ENCODE measurements around the gene UTP3. TPM values are rescaled to one million over a fixed set of nuclear protein-coding genes. Genes with fewer than 3 reads are reported as not detected.

The UTP3 gene
- total and polyA plus RNA-seq, 4 donors, result 20.1 to 32.0 (median 28.2) TPM

DNA sequence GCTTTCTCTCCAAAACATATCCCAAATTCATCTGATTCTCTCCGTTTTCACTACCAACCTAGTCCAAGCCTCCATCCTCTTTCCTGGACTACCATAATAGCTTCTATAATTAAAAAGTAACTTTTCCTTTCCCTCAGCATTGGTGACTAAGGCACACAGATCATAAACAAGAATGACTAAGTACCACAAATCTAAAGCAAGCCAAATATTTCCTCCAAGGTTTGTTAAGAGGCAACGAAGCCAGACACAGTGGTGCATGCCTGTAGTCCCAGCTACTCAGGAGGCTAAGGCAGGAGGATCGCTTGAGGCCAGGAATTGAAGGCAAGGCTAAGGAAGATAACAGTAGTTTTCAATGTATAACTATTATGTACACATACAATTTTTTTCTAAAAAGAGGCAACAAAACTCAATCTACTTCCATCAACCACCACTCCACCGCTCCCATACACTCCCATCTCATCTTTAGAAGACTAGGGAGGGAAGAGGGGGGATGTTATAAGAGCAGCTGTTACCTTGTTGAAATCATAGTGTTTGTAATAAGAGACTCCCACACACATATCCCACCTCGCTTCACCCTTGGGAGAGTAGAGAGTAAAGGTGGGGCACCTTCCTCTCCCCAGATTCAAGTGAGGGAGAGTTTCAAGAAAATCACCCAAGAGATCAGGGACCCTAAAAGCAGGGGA lies 17.9 kb upstream of the UTP3 start:
- no peak overlapping the region for H3K4me3 ChIP-seq
- DNase-seq (no peak), ATAC-seq (ENCODE audit: insufficient read depth, low FRiP score) (no peak)
- H3K4me1 ChIP-seq (ENCODE audit: control insufficient read depth in 5 of 5, insufficient read depth in 5 of 5, low read length in 5 of 5), result peaks cover 0 to 20% (median 5%) of the 10 kb centered on the region in 5 donors
- H3K9ac ChIP-seq (ENCODE audit: insufficient read depth in 1 of 2, low read length in 2 of 2), result no peak overlapping the region
- WGBS, 2 donors, result 85 to 89% methylated on average over 5 of the region's 5 CpGs
- no peak overlapping the region for H3K27ac ChIP-seq (ENCODE audit: low read depth in 1 of 2, low read length in 1 of 2)
- TF ChIP-seq, protein P1, sequence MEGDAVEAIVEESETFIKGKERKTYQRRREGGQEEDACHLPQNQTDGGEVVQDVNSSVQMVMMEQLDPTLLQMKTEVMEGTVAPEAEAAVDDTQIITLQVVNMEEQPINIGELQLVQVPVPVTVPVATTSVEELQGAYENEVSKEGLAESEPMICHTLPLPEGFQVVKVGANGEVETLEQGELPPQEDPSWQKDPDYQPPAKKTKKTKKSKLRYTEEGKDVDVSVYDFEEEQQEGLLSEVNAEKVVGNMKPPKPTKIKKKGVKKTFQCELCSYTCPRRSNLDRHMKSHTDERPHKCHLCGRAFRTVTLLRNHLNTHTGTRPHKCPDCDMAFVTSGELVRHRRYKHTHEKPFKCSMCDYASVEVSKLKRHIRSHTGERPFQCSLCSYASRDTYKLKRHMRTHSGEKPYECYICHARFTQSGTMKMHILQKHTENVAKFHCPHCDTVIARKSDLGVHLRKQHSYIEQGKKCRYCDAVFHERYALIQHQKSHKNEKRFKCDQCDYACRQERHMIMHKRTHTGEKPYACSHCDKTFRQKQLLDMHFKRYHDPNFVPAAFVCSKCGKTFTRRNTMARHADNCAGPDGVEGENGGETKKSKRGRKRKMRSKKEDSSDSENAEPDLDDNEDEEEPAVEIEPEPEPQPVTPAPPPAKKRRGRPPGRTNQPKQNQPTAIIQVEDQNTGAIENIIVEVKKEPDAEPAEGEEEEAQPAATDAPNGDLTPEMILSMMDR (IDR thresholded peaks at IDR 0.05; ENCODE audit: control extremely low read depth, extremely low read depth), result no peak
- H3K36me3 ChIP-seq (ENCODE audit: control insufficient read depth in 4 of 4, insufficient read depth in 4 of 4, low read length in 4 of 4), result no peaks in the 10 kb centered on the region
- H3K27me3 ChIP-seq (ENCODE audit: control insufficient read depth in 3 of 3, insufficient read depth in 3 of 3, low read length in 2 of 3), result no peaks in the 10 kb centered on the region
- no peaks in the 10 kb centered on the region for H3K9me3 ChIP-seq (ENCODE audit: control insufficient read depth in 4 of 4, insufficient read depth in 3 of 4, low read length in 3 of 4)

GRCh38 chr4:70671091-70671490 lies 17.2 kb upstream of the UTP3 start:
- Histone ChIP-seq H3K9ac (ENCODE audit: insufficient read depth in 1 of 2, low read length in 2 of 2) (no peak overlapping the region), H3K4me1 (ENCODE audit: control insufficient read depth in 5 of 5, insufficient read depth in 5 of 5, low read length in 5 of 5) (peaks cover 0 to 24% (median 5%) of the 10 kb centered on the region in 5 donors), H3K36me3 (ENCODE audit: control insufficient read depth in 4 of 4, insufficient read depth in 4 of 4, low read length in 4 of 4) (no peaks in the 10 kb centered on the region), H3K27me3 (ENCODE audit: control insufficient read depth in 3 of 3, insufficient read depth in 3 of 3, low read length in 2 of 3) (no peaks in the 10 kb centered on the region), H3K27ac (ENCODE audit: low read depth in 1 of 2, low read length in 1 of 2) (no peak overlapping the region), H3K4me3 (no peak overlapping the region), H3K9me3 (ENCODE audit: control insufficient read depth in 4 of 4, insufficient read depth in 3 of 4, low read length in 3 of 4) (no peaks in the 10 kb centered on the region)
- no peak for DNase-seq
- ATAC-seq (ENCODE audit: insufficient read depth, low FRiP score), result no peak
- WGBS, 2 donors, result 40 to 52% methylated on average over 2 of the region's 2 CpGs
- TF ChIP-seq, protein P1 (IDR thresholded peaks at IDR 0.05; ENCODE audit: control extremely low read depth, extremely low read depth), result no peak

DNA sequence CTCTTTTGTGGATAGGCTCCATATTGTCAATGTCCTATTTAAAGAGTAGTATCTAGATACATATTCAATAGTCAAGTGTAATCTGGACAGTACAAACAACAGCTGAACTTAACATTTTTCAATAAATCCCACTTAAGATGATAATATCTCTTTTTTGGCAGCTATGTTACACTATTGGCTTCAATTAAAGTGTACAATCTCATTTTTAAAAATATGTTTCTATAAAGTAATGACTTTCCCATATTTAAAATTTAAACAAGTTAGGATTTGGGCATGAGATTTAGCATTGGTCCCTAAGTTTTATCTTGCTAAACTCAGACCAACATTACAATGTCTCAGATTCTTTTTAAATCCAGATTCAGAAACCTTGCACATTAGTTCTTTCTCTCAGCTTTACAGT lies 14.1 kb upstream of the UTP3 start:
- no peak overlapping the region for H3K27ac ChIP-seq (ENCODE audit: low read depth in 1 of 2, low read length in 1 of 2)
- no peak overlapping the region for H3K4me3 ChIP-seq
- no peak for ATAC-seq (ENCODE audit: insufficient read depth, low FRiP score)
- H3K4me1 ChIP-seq (ENCODE audit: control insufficient read depth in 5 of 5, insufficient read depth in 5 of 5, low read length in 5 of 5), result peaks cover 0 to 16% (median 0%) of the 10 kb centered on the region in 5 donors
- TF ChIP-seq, protein P1 (IDR thresholded peaks at IDR 0.05; ENCODE audit: control extremely low read depth, extremely low read depth), result no peak
- no peaks in the 10 kb centered on the region for H3K36me3 ChIP-seq (ENCODE audit: control insufficient read depth in 4 of 4, insufficient read depth in 4 of 4, low read length in 4 of 4)
- H3K27me3 ChIP-seq (ENCODE audit: control insufficient read depth in 3 of 3, insufficient read depth in 3 of 3, low read length in 2 of 3), result no peaks in the 10 kb centered on the region
- peak in 2 of 3 donors; percentile 59 to 68 for DNase-seq
- H3K9me3 ChIP-seq (ENCODE audit: control insufficient read depth in 4 of 4, insufficient read depth in 3 of 4, low read length in 3 of 4), result no peaks in the 10 kb centered on the region
- H3K9ac ChIP-seq (ENCODE audit: insufficient read depth in 1 of 2, low read length in 2 of 2), result no peak overlapping the region

DNA sequence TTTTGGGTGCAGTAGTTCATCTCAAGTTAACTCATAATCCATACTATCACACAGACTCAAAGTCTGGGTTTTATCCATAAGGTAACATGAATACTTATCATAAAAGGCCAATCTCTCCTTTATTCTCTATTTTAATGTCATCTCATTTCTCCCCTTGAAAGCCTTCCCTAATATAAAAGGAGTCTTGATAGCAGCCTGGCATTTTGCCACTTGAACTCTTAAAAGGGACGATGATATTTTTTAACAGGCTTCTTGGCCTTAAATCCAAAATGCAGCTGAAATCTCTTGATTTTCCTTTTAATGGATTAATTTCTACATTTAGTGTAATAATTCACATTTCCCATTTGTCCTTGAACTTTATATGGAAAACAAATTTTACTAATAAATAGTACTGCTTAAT lies 13.6 kb upstream of the UTP3 start:
- ATAC-seq (ENCODE audit: insufficient read depth, low FRiP score) (no peak), DNase-seq (peak in 2 of 3 donors; percentile 61 to 76)
- no peak overlapping the region for H3K9ac ChIP-seq (ENCODE audit: insufficient read depth in 1 of 2, low read length in 2 of 2)
- peaks cover 0 to 16% (median 0%) of the 10 kb centered on the region in 5 donors for H3K4me1 ChIP-seq (ENCODE audit: control insufficient read depth in 5 of 5, insufficient read depth in 5 of 5, low read length in 5 of 5)
- no peaks in the 10 kb centered on the region for H3K27me3 ChIP-seq (ENCODE audit: control insufficient read depth in 3 of 3, insufficient read depth in 3 of 3, low read length in 2 of 3)
- H3K27ac ChIP-seq (ENCODE audit: low read depth in 1 of 2, low read length in 1 of 2), result no peak overlapping the region
- TF ChIP-seq, protein P1 (IDR thresholded peaks at IDR 0.05; ENCODE audit: control extremely low read depth, extremely low read depth), result no peak
- no peaks in the 10 kb centered on the region for H3K36me3 ChIP-seq (ENCODE audit: control insufficient read depth in 4 of 4, insufficient read depth in 4 of 4, low read length in 4 of 4)
- WGBS, 2 donors, result 53 to 80% methylated on average over 1 of the region's 1 CpG
- H3K4me3 ChIP-seq, result no peak overlapping the region
- no peaks in the 10 kb centered on the region for H3K9me3 ChIP-seq (ENCODE audit: control insufficient read depth in 4 of 4, insufficient read depth in 3 of 4, low read length in 3 of 4)

Data from lung (tissue), 12 donors.